ENCODE measurements around the gene NTNG2.

Gene NTNG2

GRCh38 chr9:132201780-132202703 is 40.2 kb downstream of the NTNG2 start:
- no peak for DNase-seq (ENCODE audit: low read depth)

GRCh38 chr9:132204883-132205282 is 43.0 kb downstream of the NTNG2 start:
- DNase-seq (ENCODE audit: low read depth) = no peak

GRCh38 chr9:132207215-132207614 is 45.4 kb downstream of the NTNG2 start:
- DNase-seq (ENCODE audit: low read depth) = no peak

GRCh38 chr9:132207839-132208615 is 46.2 kb downstream of the NTNG2 start:
- DNase-seq (ENCODE audit: low read depth) = no peak

GRCh38 chr9:132209228-132209627 is 47.4 kb downstream of the NTNG2 start:
- no peak for DNase-seq (ENCODE audit: low read depth)

GRCh38 chr9:132210472-132211145 is 48.8 kb downstream of the NTNG2 start:
- DNase-seq (ENCODE audit: low read depth) = peak; percentile 11

GRCh38 chr9:132211570-132211969 is 49.7 kb downstream of the NTNG2 start:
- no peak for DNase-seq (ENCODE audit: low read depth)

GRCh38 chr9:132214027-132214622 is 52.3 kb downstream of the NTNG2 start:
- peak; percentile 85 for DNase-seq (ENCODE audit: low read depth)

- no peak for DNase-seq (ENCODE audit: low read depth)
Observed at GRCh38 chr9:132216861-132217619, 55.2 kb downstream of the NTNG2 start.

- DNase-seq (ENCODE audit: low read depth) = no peak
Observed at GRCh38 chr9:132218208-132218607, 56.4 kb downstream of the NTNG2 start.

- no peak for DNase-seq (ENCODE audit: low read depth)
Observed at GRCh38 chr9:132221941-132222340, 60.1 kb downstream of the NTNG2 start.

GRCh38 chr9:132224645-132225044 is 62.8 kb downstream of the NTNG2 start:
- DNase-seq (ENCODE audit: low read depth) = no peak

GRCh38 chr9:132226571-132227430 is 64.9 kb downstream of the NTNG2 start:
- DNase-seq (ENCODE audit: low read depth) = no peak

GRCh38 chr9:132228062-132228461 is 66.2 kb downstream of the NTNG2 start:
- DNase-seq (ENCODE audit: low read depth) = no peak

- DNase-seq (ENCODE audit: low read depth) = no peak
Observed at GRCh38 chr9:132230605-132231004, 68.7 kb downstream of the NTNG2 start.

- no peak for DNase-seq (ENCODE audit: low read depth)
Observed at GRCh38 chr9:132231019-132231701, 69.3 kb downstream of the NTNG2 start.

- DNase-seq (ENCODE audit: low read depth) = no peak
Observed at GRCh38 chr9:132232522-132232921, 70.7 kb downstream of the NTNG2 start.

- DNase-seq (ENCODE audit: low read depth) = no peak
Observed at GRCh38 chr9:132233138-132233537, 71.3 kb downstream of the NTNG2 start.

- no peak for DNase-seq (ENCODE audit: low read depth)
Observed at GRCh38 chr9:132234535-132234934, 72.7 kb downstream of the NTNG2 start.

- DNase-seq (ENCODE audit: low read depth) = no peak
Observed at GRCh38 chr9:132235125-132235524, 73.3 kb downstream of the NTNG2 start.
